IMR-90 (cell line): ENCODE results near the gene PTPRK. TPM values are rescaled to one million over a fixed set of nuclear protein-coding genes. Genes with fewer than 3 reads are reported as not detected.
A peak's percentile ranks its signal among the peaks of the same experiment; 100 is the strongest.

Experiments used
- ATAC-seq: fragments of 200-7000 bp; cut with Tn5 transposase; 2 replicates; pipeline ENCODE4 v1.9.1; 2020; ENCODE audit warnings: low read depth, mild to moderate bottlenecking, moderate library complexity
- BruUV-seq: library from RNA; stranded (reverse); fragments of 400-500 nt; replicated peaks from 2 replicates; lab custom pipeline; 2021; lab: Mats Ljungman, UMichigan
- CTCF ChIA-PET: fragments of 300-600 bp; formaldehyde crosslinking; extraction: SDS; loops from one replicate; lab custom pipeline; 2021; ENCODE audit warnings: antibody characterized with exemption; lab: Yijun Ruan, JAX
- POLR2A ChIA-PET: fragments of 300-600 bp; sonication (Branson Sonifier 250); formaldehyde crosslinking; loops from one replicate; lab custom pipeline; 2022; ENCODE audit warnings: antibody characterized with exemption; ENCODE audit not compliant: unreplicated experiment; lab: Charles Lee
- DNase-seq: peaks from one replicate; pipeline ENCODE4 v3.0.0; 2013
- H2AFZ ChIP-seq: replicated peaks from 2 replicates; pipeline ENCODE3; 2013; ENCODE audit warnings: low read length, mild to moderate bottlenecking; ENCODE audit not compliant: poor library complexity
- H2AK5ac ChIP-seq: 2 replicates; pipeline ENCODE4 v1.6.1; 2013; ENCODE audit warnings: low read depth, low read length, inconsistent platforms
- H2AK9ac ChIP-seq: replicated peaks from 2 replicates; pipeline ENCODE3; 2013; ENCODE audit warnings: mild to moderate bottlenecking, low read depth, low read length, moderate library complexity; ENCODE audit not compliant: poor library complexity
- H2BK120ac ChIP-seq: 2 replicates; pipeline ENCODE4 v1.6.1; 2013; ENCODE audit warnings: low read depth, low read length, inconsistent platforms
- H2BK15ac ChIP-seq: 3 replicates; pipeline ENCODE4 v1.6.1; 2013; ENCODE audit warnings: low read depth, low read length, inconsistent platforms
- H2BK20ac ChIP-seq: 2 replicates; pipeline ENCODE4 v1.6.1; 2013; ENCODE audit warnings: low read depth, mild to moderate bottlenecking, inconsistent platforms, low read length, moderate library complexity
- H2BK5ac ChIP-seq: 2 replicates; pipeline ENCODE4 v1.6.1; 2013; ENCODE audit warnings: mild to moderate bottlenecking, low read depth, low read length, inconsistent platforms; ENCODE audit not compliant: poor library complexity, severe bottlenecking
- H3K14ac ChIP-seq: replicated peaks from 2 replicates; pipeline ENCODE4 v1.6.1; 2013; ENCODE audit warnings: low read depth, low read length, inconsistent platforms
- H3K18ac ChIP-seq: 2 replicates; pipeline ENCODE4 v1.6.1; 2013; ENCODE audit warnings: low read depth, low read length, control low read depth
- H3K23ac ChIP-seq: 2 replicates; pipeline ENCODE4 v1.6.1; 2013; ENCODE audit warnings: low read depth, low read length, inconsistent platforms
- H3K27ac ChIP-seq: 2 replicates; pipeline ENCODE4 v1.5.1; 2013; ENCODE audit warnings: mild to moderate bottlenecking, control low read depth, low read length; ENCODE audit not compliant: insufficient read depth
- H3K27me3 ChIP-seq: 2 replicates; pipeline ENCODE4 v1.6.1; 2013; ENCODE audit warnings: low read length; ENCODE audit not compliant: control insufficient read depth, insufficient read depth
- H3K36me3 ChIP-seq: 2 replicates; pipeline ENCODE4 v1.6.1; 2013; ENCODE audit warnings: low read length, mixed read lengths; ENCODE audit not compliant: control insufficient read depth, insufficient read depth
- H3K4ac ChIP-seq: 2 replicates; pipeline ENCODE4 v1.6.1; 2013; ENCODE audit warnings: low read depth, low read length, inconsistent platforms
- H3K4me1 ChIP-seq: 2 replicates; pipeline ENCODE4 v1.6.1; 2013; ENCODE audit warnings: low read length, mixed read lengths; ENCODE audit not compliant: control insufficient read depth, insufficient read depth
- H3K4me2 ChIP-seq: 2 replicates; pipeline ENCODE4 v1.6.1; 2013; ENCODE audit warnings: low read depth, mild to moderate bottlenecking, control low read depth, low read length, moderate library complexity
- H3K4me3 ChIP-seq: 2 replicates; pipeline ENCODE4 v1.5.1; 2013; ENCODE audit warnings: low read depth, mild to moderate bottlenecking, control low read depth, low read length, moderate library complexity; ENCODE audit not compliant: insufficient read depth
- H3K56ac ChIP-seq: 2 replicates; pipeline ENCODE4 v1.6.1; 2013; ENCODE audit warnings: low read length, inconsistent platforms; ENCODE audit not compliant: insufficient read depth; ENCODE audit errors: extremely low read depth
- H3K79me1 ChIP-seq, 2 experiments: 2 replicates each; pipeline ENCODE4 v1.6.1; 2013; ENCODE audit warnings: low read length in 2 of 2, inconsistent platforms in 1 of 2, low read depth in 1 of 2
- H3K9ac ChIP-seq: 2 replicates; pipeline ENCODE4 v1.6.1; 2013; ENCODE audit warnings: low read depth, low read length, control low read depth
- H3K9me1 ChIP-seq: 2 replicates; pipeline ENCODE4 v1.6.1; 2013; ENCODE audit warnings: low read length, inconsistent platforms; ENCODE audit not compliant: insufficient read depth
- H3K9me3 ChIP-seq: 2 replicates; pipeline ENCODE4 v1.6.1; 2013; ENCODE audit warnings: low read length; ENCODE audit not compliant: control insufficient read depth, insufficient read depth
- H4K20me1 ChIP-seq: 2 replicates; pipeline ENCODE4 v1.6.1; 2013; ENCODE audit warnings: low read length, inconsistent platforms; ENCODE audit not compliant: insufficient read depth
- H4K5ac ChIP-seq: 2 replicates; pipeline ENCODE4 v1.6.1; 2013; ENCODE audit warnings: mild to moderate bottlenecking, low read depth, low read length, control low read depth
- H4K8ac ChIP-seq, 2 experiments: 2 replicates each; pipeline ENCODE4 v1.6.1; 2013; ENCODE audit warnings: low read depth in 2 of 2, low read length in 2 of 2, control low read depth in 1 of 2, inconsistent platforms in 1 of 2
- H4K91ac ChIP-seq: 2 replicates; pipeline ENCODE4 v1.6.1; 2013; ENCODE audit warnings: low read depth, low read length, inconsistent platforms; ENCODE audit not compliant: insufficient read depth
- BHLHE40 ChIP-seq: fragments of 150-350 bp; IDR thresholded peaks from 2 replicates; pipeline ENCODE4 v1.6.1; 2016; ENCODE audit warnings: mild to moderate bottlenecking, low read depth, low read length
- CEBPB ChIP-seq: IDR thresholded peaks from 2 replicates; pipeline ENCODE4 v1.6.1; 2012; ENCODE audit warnings: low read depth, low read length, improper control_type of control experiment
- CHD1 ChIP-seq: IDR thresholded peaks from 2 replicates; pipeline ENCODE4 v1.6.1; 2012; ENCODE audit warnings: low read depth, low read length, improper control_type of control experiment
- CTCF ChIP-seq: conservative IDR thresholded peaks from 2 replicates; pipeline ENCODE4 v1.5.1; 2012; ENCODE audit warnings: mild to moderate bottlenecking, low read depth, low read length, improper control_type of control experiment
- ELK1 ChIP-seq: fragments of 150-350 bp; IDR thresholded peaks from 2 replicates; pipeline ENCODE4 v1.6.1; 2016; ENCODE audit warnings: low read depth, mild to moderate bottlenecking, low read length, moderate library complexity, borderline replicate concordance
- FOS ChIP-seq: fragments of 150-350 bp; IDR thresholded peaks from 2 replicates; pipeline ENCODE4 v1.6.1; 2016; ENCODE audit warnings: low read depth, low read length
- MAFK ChIP-seq: IDR thresholded peaks from 2 replicates; pipeline ENCODE4 v1.6.1; 2012; ENCODE audit warnings: low read depth, low read length, improper control_type of control experiment
- MAZ ChIP-seq: IDR thresholded peaks from 2 replicates; pipeline ENCODE4 v1.6.1; 2012; ENCODE audit warnings: low read depth, mild to moderate bottlenecking, low read length, improper control_type of control experiment, moderate library complexity, borderline replicate concordance
- MXI1 ChIP-seq: IDR thresholded peaks from 2 replicates; pipeline ENCODE4 v1.6.1; 2012; ENCODE audit warnings: low read depth, mild to moderate bottlenecking, low read length, moderate library complexity, borderline replicate concordance
- NFE2L2 ChIP-seq: fragments of 150-350 bp; IDR thresholded peaks from 2 replicates; pipeline ENCODE4 v1.6.1; 2016; ENCODE audit warnings: low read depth, mild to moderate bottlenecking, low read length
- POLR2A ChIP-seq: IDR thresholded peaks from 2 replicates; pipeline ENCODE4 v1.6.1; 2012; ENCODE audit warnings: mild to moderate bottlenecking, low read depth, low read length
- RAD21 ChIP-seq: IDR thresholded peaks from 2 replicates; pipeline ENCODE4 v1.6.1; 2012; ENCODE audit warnings: low read length, improper control_type of control experiment
- RCOR1 ChIP-seq: IDR thresholded peaks from 2 replicates; pipeline ENCODE4 v1.6.1; 2012; ENCODE audit warnings: mild to moderate bottlenecking, low read length, improper control_type of control experiment; ENCODE audit not compliant: insufficient replicate concordance
- RFX5 ChIP-seq: IDR thresholded peaks from 2 replicates; pipeline ENCODE4 v1.8.0; 2012; ENCODE audit warnings: low read depth, mild to moderate bottlenecking, low read length, moderate library complexity
- SMC3 ChIP-seq: fragments of 150-350 bp; IDR thresholded peaks from 2 replicates; pipeline ENCODE4 v1.6.1; 2016; ENCODE audit warnings: low read depth, mild to moderate bottlenecking, antibody characterized with exemption, low read length, moderate library complexity
- USF2 ChIP-seq: fragments of 150-350 bp; IDR thresholded peaks from 2 replicates; pipeline ENCODE4 v1.6.1; 2017; ENCODE audit warnings: mild to moderate bottlenecking, antibody characterized with exemption, low read length, low read depth
- WGBS, 2 experiments: methylation state at CpG; one replicate each; pipeline versions ENCODE4 v1.1.5 to v1.1.7; 2013; ENCODE audit warnings: missing lambda C conversion rate in 2 of 2; ENCODE audit not compliant: insufficient read length in 1 of 2; ENCODE audit errors: extremely low coverage in 2 of 2; 5-methylcytosine and 5-hydroxymethylcytosine counted together
- dilution Hi-C: fragments of 300-500 bp; cut with HindIII; formaldehyde crosslinking; loops from one replicate; pipeline ENCODE4 v1.14.3; 2018; ENCODE audit warnings: low sequenced_read_pairs; ENCODE audit not compliant: unreplicated experiment
- in situ Hi-C: fragments of 300-500 bp; cut with MboI; formaldehyde crosslinking; loops from 3 replicates; pipeline ENCODE4 v1.14.3; 2019; ENCODE audit warnings: low sequenced_read_pairs, inconsistent platforms, mixed read lengths
- intact Hi-C: fragments of 100-400 bp; cut with micrococcal nuclease; formaldehyde crosslinking; loops from 2 replicates; pipeline ENCODE4 v1.10.0; 2022
- polyA plus RNA-seq, 3 experiments: library from polyadenylated mRNA; depleted of rRNA; stranded (reverse); fragments of >200 nt; gene quantifications; 2 replicates each; pipeline ENCODE4 v1.2.3, GENCODE V29; 2012; ENCODE audit warnings: low replicate concordance in 1 of 3
- total RNA-seq: library from RNA; depleted of rRNA; stranded (reverse); fragments of >200 nt; gene quantifications from 2 replicates; pipeline ENCODE4 v1.2.3, GENCODE V29; 2012

PTPRK gene
- total and polyA plus RNA-seq, 2 of the 4 experiments (the other 2 are of a cell fraction): 18.0 to 80.8 TPM

GRCh38 chr6:128491100-128491581, 29.3 kb downstream of the PTPRK start:
- Histone ChIP-seq H3K27me3 (no peaks in the 10 kb centered on the region), H2AFZ (no peak overlapping the region), H3K4me2 (peak overlapping the region; percentile 71), H3K56ac (no peak overlapping the region), H3K23ac (no peak overlapping the region), H4K91ac (no peak overlapping the region), H3K9me1 (peaks cover 23% of the 10 kb centered on the region; the same call in 1 of the 2 replicates), H3K14ac (no peak overlapping the region), H3K4me3 (no peak overlapping the region), H4K20me1 (peaks cover 67% of the 10 kb centered on the region), H3K9ac (no peak overlapping the region), H2AK9ac (no peak overlapping the region), H4K8ac (no peak overlapping the region), H3K18ac (no peak overlapping the region; the same call in 1 of the 2 replicates), H2BK20ac (no peak overlapping the region), H4K5ac (no peak overlapping the region), H3K79me1 (peaks cover 42 to 71% of the 10 kb centered on the region in 2 experiments), H2BK120ac (no peak overlapping the region), H2BK5ac (no peak overlapping the region), H3K27ac (no peak overlapping the region), H3K4me1 (peaks cover 9% of the 10 kb centered on the region), H3K36me3 (peaks cover 5% of the 10 kb centered on the region; the same call in 1 of the 2 replicates), H3K4ac (no peak overlapping the region), H3K9me3 (no peaks in the 10 kb centered on the region), H2BK15ac (no peak overlapping the region), H2AK5ac (no peak overlapping the region)
- TF ChIP-seq CTCF (no peak), ELK1 (no peak), BHLHE40 (no peak), NFE2L2 (no peak), MXI1 (no peak), RAD21 (no peak), CEBPB (no peak), MAFK (no peak), RFX5 (no peak), MAZ (no peak), FOS (no peak), USF2 (no peak), CHD1 (no peak), RCOR1 (no peak), POLR2A (no peak), SMC3 (no peak)
- in situ Hi-C loops (no loop called here), intact Hi-C loops (loop anchor here (5.0 kb wide), 1 partner anchor 59 kb away; no protein-coding TSS in a partner anchor), dilution Hi-C loops (no loop called here)
- ChIA-PET POLR2A (no interaction called here), CTCF (interaction anchor here (1.1 kb wide), 1 partner anchor 22 kb away, joined by 4 read pairs; no protein-coding TSS in a partner anchor)
- DNase-seq: no peak
- no TSS peak for BruUV-seq
- no peak for ATAC-seq
- no CpG with 5 or more reads among the region's 3 CpGs for WGBS, 2 experiments
